ENCODE results near the gene PHETA1.

Gene PHETA1

GRCh38 chr12:111319600-111320257 is 49.2 kb downstream of the PHETA1 start:
- in situ Hi-C loops (cut with MboI; ENCODE audit: low pct_unique_long_range_greater_than_20kb, low sequenced_read_pairs, unreplicated experiment) = no loop called here
- no peak for TF ChIP-seq CTCF (IDR thresholded peaks at IDR 0.05; ENCODE audit: extremely low read depth, insufficient read depth, missing control alignments)
- no peak for DNase-seq (ENCODE audit: low spot score)

GRCh38 chr12:111318450-111318849 is 50.4 kb downstream of the PHETA1 start:
- no peak for DNase-seq (ENCODE audit: low spot score)
- TF ChIP-seq CTCF (IDR thresholded peaks at IDR 0.05; ENCODE audit: extremely low read depth, insufficient read depth, missing control alignments) = no peak
- in situ Hi-C loops (cut with MboI; ENCODE audit: low pct_unique_long_range_greater_than_20kb, low sequenced_read_pairs, unreplicated experiment) = no loop called here

- no peak for TF ChIP-seq CTCF (IDR thresholded peaks at IDR 0.05; ENCODE audit: extremely low read depth, insufficient read depth, missing control alignments)
- DNase-seq (ENCODE audit: low spot score) = no peak
- in situ Hi-C loops (cut with MboI; ENCODE audit: low pct_unique_long_range_greater_than_20kb, low sequenced_read_pairs, unreplicated experiment) = no loop called here
Measured at GRCh38 chr12:111316671-111317070, 52.2 kb downstream of the PHETA1 start.

- in situ Hi-C loops (cut with MboI; ENCODE audit: low pct_unique_long_range_greater_than_20kb, low sequenced_read_pairs, unreplicated experiment) = no loop called here
- no peak for DNase-seq (ENCODE audit: low spot score)
Measured at GRCh38 chr12:111314953-111315539, 53.8 kb downstream of the PHETA1 start.

GRCh38 chr12:111313833-111314259 is 55.0 kb downstream of the PHETA1 start:
- peak; percentile 95 for TF ChIP-seq CTCF (IDR thresholded peaks at IDR 0.05; ENCODE audit: extremely low read depth, insufficient read depth, missing control alignments)
- in situ Hi-C loops (cut with MboI; ENCODE audit: low pct_unique_long_range_greater_than_20kb, low sequenced_read_pairs, unreplicated experiment) = no loop called here
- DNase-seq (ENCODE audit: low spot score) = peak; percentile 93

More at GRCh38 chr12:111314953-111315539, 53.8 kb downstream of the PHETA1 start:
- TF ChIP-seq CTCF (IDR thresholded peaks at IDR 0.05; ENCODE audit: extremely low read depth, insufficient read depth, missing control alignments) = no peak

GRCh38 chr12:111312708-111313107 is 56.2 kb downstream of the PHETA1 start:
- no peak for DNase-seq (ENCODE audit: low spot score)
- in situ Hi-C loops (cut with MboI; ENCODE audit: low pct_unique_long_range_greater_than_20kb, low sequenced_read_pairs, unreplicated experiment) = no loop called here
- no peak for TF ChIP-seq CTCF (IDR thresholded peaks at IDR 0.05; ENCODE audit: extremely low read depth, insufficient read depth, missing control alignments)

Measured in GM13977 (cell line).